Liver (tissue), 3 donors: ENCODE measurements around the gene COL23A1.

Experiments used
- EGR1 ChIP-seq, 2 donors: IDR thresholded peaks; 2 replicates each; pipeline ENCODE4 v1.6.1; 2016 to 2018; ENCODE audit warnings: antibody characterized with exemption in 2 of 2, low read depth in 2 of 2
- FOXA1 ChIP-seq: IDR thresholded peaks from 2 replicates; pipeline ENCODE4 v1.6.1; 2016; ENCODE audit warnings: antibody characterized with exemption
- GABPA ChIP-seq, 2 donors: IDR thresholded peaks in 1 of 2; conservative IDR thresholded peaks in 1 of 2; 2 replicates each; pipeline ENCODE4 v1.6.1; 2016; ENCODE audit warnings: antibody characterized with exemption in 2 of 2, mild to moderate bottlenecking in 1 of 2, moderate library complexity in 1 of 2
- HNF4G ChIP-seq: IDR thresholded peaks from 2 replicates; pipeline ENCODE4 v1.6.1; 2016; ENCODE audit warnings: antibody characterized with exemption
- JUND ChIP-seq, 2 donors: IDR thresholded peaks; 2 replicates each; pipeline ENCODE4 v1.6.1; 2016; ENCODE audit warnings: antibody characterized with exemption in 2 of 2
- RAD21 ChIP-seq, 2 donors: IDR thresholded peaks; 2 replicates each; pipeline ENCODE4 v1.6.1; 2016; ENCODE audit warnings: antibody characterized with exemption in 2 of 2, mild to moderate bottlenecking in 2 of 2
- RXRA ChIP-seq, 2 donors: IDR thresholded peaks; 2 replicates each; pipeline ENCODE4 v1.6.1; 2017 to 2018; ENCODE audit warnings: antibody characterized with exemption in 2 of 2, mild to moderate bottlenecking in 1 of 2
- TAF1 ChIP-seq: conservative IDR thresholded peaks from 2 replicates; pipeline ENCODE4 v1.6.1; 2016; ENCODE audit warnings: antibody characterized with exemption, mild to moderate bottlenecking
- YY1 ChIP-seq: IDR thresholded peaks from 2 replicates; pipeline ENCODE4 v1.6.1; 2016; ENCODE audit warnings: antibody characterized with exemption, mild to moderate bottlenecking
- TF ChIP-seq, protein P1 (sequence below): fragments of 150-350 bp; IDR thresholded peaks from 2 replicates; pipeline ENCODE4 v1.5.1; 2017; ENCODE audit warnings: improper control_type of control experiment, low read depth, low read length; ENCODE audit not compliant: missing input control
- TF ChIP-seq, protein P2 (sequence below): IDR thresholded peaks from 2 replicates; pipeline ENCODE4 v1.6.1; 2016; ENCODE audit warnings: antibody characterized with exemption
- TF ChIP-seq, protein P3 (sequence below): IDR thresholded peaks from 2 replicates; pipeline ENCODE4 v1.6.1; 2016; ENCODE audit warnings: antibody characterized with exemption, mild to moderate bottlenecking
- TF ChIP-seq, protein P4 (sequence below): IDR thresholded peaks from 2 replicates; pipeline ENCODE4 v1.6.1; 2016; ENCODE audit warnings: antibody characterized with exemption
- TF ChIP-seq, protein P5 (sequence below): IDR thresholded peaks from 2 replicates; pipeline ENCODE4 v1.6.1; 2016; ENCODE audit warnings: antibody characterized with exemption
- donor health status: healthy.
- donor health status: healthy.

DNA sequence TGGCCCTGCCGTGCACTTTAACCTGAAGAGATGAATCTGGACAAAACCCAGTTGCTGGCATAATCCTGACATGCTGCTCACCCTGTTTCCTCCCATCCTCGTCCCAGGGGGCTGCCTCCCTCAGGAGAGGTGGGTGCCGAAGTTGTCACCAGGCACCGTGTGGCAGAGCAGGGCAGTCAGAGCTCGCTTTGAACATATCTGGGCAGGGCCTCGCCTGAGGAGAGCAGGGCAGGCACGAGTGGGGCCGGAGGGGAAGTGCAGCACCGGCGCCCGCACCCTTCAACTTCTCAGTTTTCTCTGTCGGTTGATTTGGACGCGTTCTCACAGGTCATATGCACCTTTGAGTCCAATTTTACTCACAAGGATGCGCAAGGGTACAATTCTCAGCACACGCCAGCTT lies 216.5 kb downstream of the COL23A1 start:
- TF ChIP-seq HNF4G (no peak), RAD21 (IDR thresholded peaks at IDR 0.05) (no peak), TAF1 (no peak), GABPA (IDR thresholded peaks at IDR 0.05 in 1 of 2, conservative IDR thresholded peaks at IDR 0.05 in 1 of 2) (no peak), FOXA1 (no peak), YY1 (no peak), JUND (IDR thresholded peaks at IDR 0.05) (no peak), RXRA (IDR thresholded peaks at IDR 0.05) (no peak), EGR1 (IDR thresholded peaks at IDR 0.05; ENCODE audit: low read depth in 2 of 2) (no peak)
- TF ChIP-seq, protein P1, sequence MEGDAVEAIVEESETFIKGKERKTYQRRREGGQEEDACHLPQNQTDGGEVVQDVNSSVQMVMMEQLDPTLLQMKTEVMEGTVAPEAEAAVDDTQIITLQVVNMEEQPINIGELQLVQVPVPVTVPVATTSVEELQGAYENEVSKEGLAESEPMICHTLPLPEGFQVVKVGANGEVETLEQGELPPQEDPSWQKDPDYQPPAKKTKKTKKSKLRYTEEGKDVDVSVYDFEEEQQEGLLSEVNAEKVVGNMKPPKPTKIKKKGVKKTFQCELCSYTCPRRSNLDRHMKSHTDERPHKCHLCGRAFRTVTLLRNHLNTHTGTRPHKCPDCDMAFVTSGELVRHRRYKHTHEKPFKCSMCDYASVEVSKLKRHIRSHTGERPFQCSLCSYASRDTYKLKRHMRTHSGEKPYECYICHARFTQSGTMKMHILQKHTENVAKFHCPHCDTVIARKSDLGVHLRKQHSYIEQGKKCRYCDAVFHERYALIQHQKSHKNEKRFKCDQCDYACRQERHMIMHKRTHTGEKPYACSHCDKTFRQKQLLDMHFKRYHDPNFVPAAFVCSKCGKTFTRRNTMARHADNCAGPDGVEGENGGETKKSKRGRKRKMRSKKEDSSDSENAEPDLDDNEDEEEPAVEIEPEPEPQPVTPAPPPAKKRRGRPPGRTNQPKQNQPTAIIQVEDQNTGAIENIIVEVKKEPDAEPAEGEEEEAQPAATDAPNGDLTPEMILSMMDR = no peak
- TF ChIP-seq, protein P2, sequence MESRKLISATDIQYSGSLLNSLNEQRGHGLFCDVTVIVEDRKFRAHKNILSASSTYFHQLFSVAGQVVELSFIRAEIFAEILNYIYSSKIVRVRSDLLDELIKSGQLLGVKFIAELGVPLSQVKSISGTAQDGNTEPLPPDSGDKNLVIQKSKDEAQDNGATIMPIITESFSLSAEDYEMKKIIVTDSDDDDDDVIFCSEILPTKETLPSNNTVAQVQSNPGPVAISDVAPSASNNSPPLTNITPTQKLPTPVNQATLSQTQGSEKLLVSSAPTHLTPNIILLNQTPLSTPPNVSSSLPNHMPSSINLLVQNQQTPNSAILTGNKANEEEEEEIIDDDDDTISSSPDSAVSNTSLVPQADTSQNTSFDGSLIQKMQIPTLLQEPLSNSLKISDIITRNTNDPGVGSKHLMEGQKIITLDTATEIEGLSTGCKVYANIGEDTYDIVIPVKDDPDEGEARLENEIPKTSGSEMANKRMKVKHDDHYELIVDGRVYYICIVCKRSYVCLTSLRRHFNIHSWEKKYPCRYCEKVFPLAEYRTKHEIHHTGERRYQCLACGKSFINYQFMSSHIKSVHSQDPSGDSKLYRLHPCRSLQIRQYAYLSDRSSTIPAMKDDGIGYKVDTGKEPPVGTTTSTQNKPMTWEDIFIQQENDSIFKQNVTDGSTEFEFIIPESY = no peak
- TF ChIP-seq, protein P3, sequence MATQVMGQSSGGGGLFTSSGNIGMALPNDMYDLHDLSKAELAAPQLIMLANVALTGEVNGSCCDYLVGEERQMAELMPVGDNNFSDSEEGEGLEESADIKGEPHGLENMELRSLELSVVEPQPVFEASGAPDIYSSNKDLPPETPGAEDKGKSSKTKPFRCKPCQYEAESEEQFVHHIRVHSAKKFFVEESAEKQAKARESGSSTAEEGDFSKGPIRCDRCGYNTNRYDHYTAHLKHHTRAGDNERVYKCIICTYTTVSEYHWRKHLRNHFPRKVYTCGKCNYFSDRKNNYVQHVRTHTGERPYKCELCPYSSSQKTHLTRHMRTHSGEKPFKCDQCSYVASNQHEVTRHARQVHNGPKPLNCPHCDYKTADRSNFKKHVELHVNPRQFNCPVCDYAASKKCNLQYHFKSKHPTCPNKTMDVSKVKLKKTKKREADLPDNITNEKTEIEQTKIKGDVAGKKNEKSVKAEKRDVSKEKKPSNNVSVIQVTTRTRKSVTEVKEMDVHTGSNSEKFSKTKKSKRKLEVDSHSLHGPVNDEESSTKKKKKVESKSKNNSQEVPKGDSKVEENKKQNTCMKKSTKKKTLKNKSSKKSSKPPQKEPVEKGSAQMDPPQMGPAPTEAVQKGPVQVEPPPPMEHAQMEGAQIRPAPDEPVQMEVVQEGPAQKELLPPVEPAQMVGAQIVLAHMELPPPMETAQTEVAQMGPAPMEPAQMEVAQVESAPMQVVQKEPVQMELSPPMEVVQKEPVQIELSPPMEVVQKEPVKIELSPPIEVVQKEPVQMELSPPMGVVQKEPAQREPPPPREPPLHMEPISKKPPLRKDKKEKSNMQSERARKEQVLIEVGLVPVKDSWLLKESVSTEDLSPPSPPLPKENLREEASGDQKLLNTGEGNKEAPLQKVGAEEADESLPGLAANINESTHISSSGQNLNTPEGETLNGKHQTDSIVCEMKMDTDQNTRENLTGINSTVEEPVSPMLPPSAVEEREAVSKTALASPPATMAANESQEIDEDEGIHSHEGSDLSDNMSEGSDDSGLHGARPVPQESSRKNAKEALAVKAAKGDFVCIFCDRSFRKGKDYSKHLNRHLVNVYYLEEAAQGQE = no peak
- TF ChIP-seq, protein P4, sequence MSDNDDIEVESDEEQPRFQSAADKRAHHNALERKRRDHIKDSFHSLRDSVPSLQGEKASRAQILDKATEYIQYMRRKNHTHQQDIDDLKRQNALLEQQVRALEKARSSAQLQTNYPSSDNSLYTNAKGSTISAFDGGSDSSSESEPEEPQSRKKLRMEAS = no peak
- TF ChIP-seq, protein P5, sequence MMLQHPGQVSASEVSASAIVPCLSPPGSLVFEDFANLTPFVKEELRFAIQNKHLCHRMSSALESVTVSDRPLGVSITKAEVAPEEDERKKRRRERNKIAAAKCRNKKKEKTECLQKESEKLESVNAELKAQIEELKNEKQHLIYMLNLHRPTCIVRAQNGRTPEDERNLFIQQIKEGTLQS = no peak
